ENCODE results near the gene STXBP4. TPM values are rescaled to one million over a fixed set of nuclear protein-coding genes. Genes with fewer than 3 reads are reported as not detected.

Gene STXBP4
- 2.5 TPM for polyA plus RNA-seq (2012; ENCODE audit: insufficient read length, low read depth)

- TF ChIP-seq SIN3A (IDR thresholded peaks at IDR 0.05; ENCODE audit: borderline replicate concordance, insufficient read depth, low read length) (peak; percentile 98), POLR2AphosphoS5 (IDR thresholded peaks at IDR 0.05; ENCODE audit: low read depth, low read length) (peak; percentile 99), TAF1 (IDR thresholded peaks at IDR 0.05; ENCODE audit: borderline replicate concordance, insufficient read depth, low read length) (peak; percentile 91), FOXP2 (optimal IDR thresholded peaks at IDR 0.05; ENCODE audit: borderline replicate concordance, extremely low read depth, extremely low read length, insufficient read depth) (no peak)
- TF ChIP-seq, protein P1, sequence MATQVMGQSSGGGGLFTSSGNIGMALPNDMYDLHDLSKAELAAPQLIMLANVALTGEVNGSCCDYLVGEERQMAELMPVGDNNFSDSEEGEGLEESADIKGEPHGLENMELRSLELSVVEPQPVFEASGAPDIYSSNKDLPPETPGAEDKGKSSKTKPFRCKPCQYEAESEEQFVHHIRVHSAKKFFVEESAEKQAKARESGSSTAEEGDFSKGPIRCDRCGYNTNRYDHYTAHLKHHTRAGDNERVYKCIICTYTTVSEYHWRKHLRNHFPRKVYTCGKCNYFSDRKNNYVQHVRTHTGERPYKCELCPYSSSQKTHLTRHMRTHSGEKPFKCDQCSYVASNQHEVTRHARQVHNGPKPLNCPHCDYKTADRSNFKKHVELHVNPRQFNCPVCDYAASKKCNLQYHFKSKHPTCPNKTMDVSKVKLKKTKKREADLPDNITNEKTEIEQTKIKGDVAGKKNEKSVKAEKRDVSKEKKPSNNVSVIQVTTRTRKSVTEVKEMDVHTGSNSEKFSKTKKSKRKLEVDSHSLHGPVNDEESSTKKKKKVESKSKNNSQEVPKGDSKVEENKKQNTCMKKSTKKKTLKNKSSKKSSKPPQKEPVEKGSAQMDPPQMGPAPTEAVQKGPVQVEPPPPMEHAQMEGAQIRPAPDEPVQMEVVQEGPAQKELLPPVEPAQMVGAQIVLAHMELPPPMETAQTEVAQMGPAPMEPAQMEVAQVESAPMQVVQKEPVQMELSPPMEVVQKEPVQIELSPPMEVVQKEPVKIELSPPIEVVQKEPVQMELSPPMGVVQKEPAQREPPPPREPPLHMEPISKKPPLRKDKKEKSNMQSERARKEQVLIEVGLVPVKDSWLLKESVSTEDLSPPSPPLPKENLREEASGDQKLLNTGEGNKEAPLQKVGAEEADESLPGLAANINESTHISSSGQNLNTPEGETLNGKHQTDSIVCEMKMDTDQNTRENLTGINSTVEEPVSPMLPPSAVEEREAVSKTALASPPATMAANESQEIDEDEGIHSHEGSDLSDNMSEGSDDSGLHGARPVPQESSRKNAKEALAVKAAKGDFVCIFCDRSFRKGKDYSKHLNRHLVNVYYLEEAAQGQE (IDR thresholded peaks at IDR 0.05; ENCODE audit: insufficient read depth in 1 of 2, low read depth in 2 of 2, low read length in 2 of 2), result 0 out of 4 replicates have a peak, but pooled peaks of 1 of the 2 experiments have one; percentile 31
Observed at GRCh38 chr17:54968262-54968987, at the start of gene STXBP4, which contains the start of gene COX11. TSS of gene STXBP4 (plus strand) at chr17:54968765. CDS start at chr17:54986220, 17,455 bp downstream. TSS of gene COX11 (minus strand) at chr17:54968654. CDS start at chr17:54968646, 8 bp downstream.

GRCh38 chr17:54919425-54919824 lies 49.1 kb upstream of the STXBP4 start:
- TF ChIP-seq SIN3A (IDR thresholded peaks at IDR 0.05; ENCODE audit: borderline replicate concordance, insufficient read depth, low read length) (no peak), FOXP2 (optimal IDR thresholded peaks at IDR 0.05; ENCODE audit: borderline replicate concordance, extremely low read depth, extremely low read length, insufficient read depth) (no peak), TAF1 (IDR thresholded peaks at IDR 0.05; ENCODE audit: borderline replicate concordance, insufficient read depth, low read length) (no peak), POLR2AphosphoS5 (IDR thresholded peaks at IDR 0.05; ENCODE audit: low read depth, low read length) (no peak)
- TF ChIP-seq, protein P1 (IDR thresholded peaks at IDR 0.05; ENCODE audit: insufficient read depth in 1 of 2, low read depth in 2 of 2, low read length in 2 of 2), result no peak

DNA sequence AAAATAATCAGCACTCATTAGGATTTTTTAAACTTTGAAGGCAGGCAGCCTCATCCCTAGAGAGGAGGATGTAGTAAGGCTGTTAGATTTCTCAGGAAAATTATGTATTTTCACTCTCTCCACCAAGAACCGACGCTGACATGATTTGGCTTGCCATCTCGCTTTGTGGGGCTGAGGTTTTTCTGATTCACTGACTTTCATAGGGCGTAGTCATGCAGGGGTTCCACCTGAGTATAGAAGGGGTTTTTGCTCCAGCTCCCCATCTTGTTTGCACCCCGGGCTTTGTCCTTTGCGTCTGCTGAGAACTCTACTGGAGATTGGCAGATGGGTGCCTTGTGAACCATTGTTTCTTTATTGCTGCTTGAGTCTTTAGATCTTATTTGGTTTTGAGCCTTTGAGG lies 47.7 kb upstream of the STXBP4 start:
- TF ChIP-seq, protein P1 (IDR thresholded peaks at IDR 0.05; ENCODE audit: insufficient read depth in 1 of 2, low read depth in 2 of 2, low read length in 2 of 2), result no peak
- TF ChIP-seq SIN3A (IDR thresholded peaks at IDR 0.05; ENCODE audit: borderline replicate concordance, insufficient read depth, low read length), result no peak
- no peak for TF ChIP-seq POLR2AphosphoS5 (IDR thresholded peaks at IDR 0.05; ENCODE audit: low read depth, low read length)
- no peak for TF ChIP-seq FOXP2 (optimal IDR thresholded peaks at IDR 0.05; ENCODE audit: borderline replicate concordance, extremely low read depth, extremely low read length, insufficient read depth)
- TF ChIP-seq TAF1 (IDR thresholded peaks at IDR 0.05; ENCODE audit: borderline replicate concordance, insufficient read depth, low read length), result no peak

GRCh38 chr17:54924405-54924804 lies 44.2 kb upstream of the STXBP4 start:
- no peak for TF ChIP-seq SIN3A (IDR thresholded peaks at IDR 0.05; ENCODE audit: borderline replicate concordance, insufficient read depth, low read length)
- no peak for TF ChIP-seq POLR2AphosphoS5 (IDR thresholded peaks at IDR 0.05; ENCODE audit: low read depth, low read length)
- TF ChIP-seq, protein P1 (IDR thresholded peaks at IDR 0.05; ENCODE audit: insufficient read depth in 1 of 2, low read depth in 2 of 2, low read length in 2 of 2), result no peak
- no peak for TF ChIP-seq FOXP2 (optimal IDR thresholded peaks at IDR 0.05; ENCODE audit: borderline replicate concordance, extremely low read depth, extremely low read length, insufficient read depth)
- no peak for TF ChIP-seq TAF1 (IDR thresholded peaks at IDR 0.05; ENCODE audit: borderline replicate concordance, insufficient read depth, low read length)
